ENCODE results near the gene ZBTB4. TPM values are rescaled to one million over a fixed set of nuclear protein-coding genes. Genes with fewer than 3 reads are reported as not detected.

Gene ZBTB4
- total and polyA plus RNA-seq, 9 of the 15 experiments (the other 6 are each of a cell fraction or from before 2014, with no cell fraction given) = 0.92 to 6.9 (median 3.3) TPM

DNA sequence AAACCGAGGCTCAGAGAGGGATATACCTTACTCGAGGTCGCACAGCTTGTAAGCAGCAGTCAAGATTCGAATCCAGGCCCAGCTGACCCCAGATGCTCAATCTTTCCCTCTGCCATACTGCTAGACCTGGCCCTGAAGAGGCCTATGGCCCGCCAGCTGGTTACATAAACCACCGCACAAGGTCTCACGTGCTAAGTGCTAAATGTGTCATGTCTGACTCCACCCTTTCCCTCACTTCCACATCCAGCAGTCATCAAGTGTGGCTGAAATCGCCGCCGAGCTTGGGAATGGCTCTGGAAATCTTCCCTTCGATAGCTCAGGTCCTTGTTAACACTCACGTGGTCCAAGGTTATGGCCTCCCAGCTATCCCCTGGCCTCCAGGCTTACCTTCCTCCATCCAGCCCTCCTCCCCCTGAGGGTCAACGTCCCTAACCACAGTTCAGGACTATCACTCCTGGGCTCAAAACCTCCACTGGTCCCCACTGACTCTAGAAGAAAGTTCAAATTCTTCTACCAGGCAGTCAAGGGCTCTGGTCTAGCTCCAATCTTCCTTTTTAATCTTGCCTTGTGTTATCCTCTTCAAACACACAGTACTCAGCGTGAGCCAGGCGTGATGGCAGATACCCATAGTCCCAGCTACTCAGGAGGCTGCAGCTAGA, 3.5 kb downstream of the ZBTB4 start:
- Histone ChIP-seq H2AFZ (ENCODE audit: low read depth, low read length) (peak overlapping the region; percentile 60), H3K4me3 (no peak overlapping the region), H3K27me3 (ENCODE audit: control insufficient read depth in 2 of 2, insufficient read depth in 2 of 2, low read length in 2 of 2) (no peaks in the 10 kb centered on the region), H3K4me2 (ENCODE audit: insufficient read depth, low read length) (peak overlapping the region; percentile 93), H3K79me2 (ENCODE audit: control insufficient read depth, insufficient read depth, low read length) (peaks cover 86% of the 10 kb centered on the region), H3K9me1 (ENCODE audit: control insufficient read depth, insufficient read depth, low read length) (no peaks in the 10 kb centered on the region), H3K9ac (ENCODE audit: insufficient read depth in 1 of 2, low read depth in 2 of 2, low read length in 2 of 2) (peak overlapping the region; percentile 53 to 83; a peak in 3 of 4 replicates), H3K27ac (ENCODE audit: extremely low read depth, low read depth, low read length) (peak overlapping the region; percentile 92), H3K9me3 (replicated peaks; ENCODE audit: control insufficient read depth, insufficient read depth, low read depth, low read length) (no peaks in the 10 kb centered on the region), H4K20me1 (replicated peaks; ENCODE audit: control insufficient read depth, insufficient read depth, low read length) (0 out of 2 replicates have a peak, but pooled peaks cover 13% of the 10 kb centered on the region), H3K4me1 (replicated peaks in 1 of 2; ENCODE audit: control insufficient read depth in 2 of 2, insufficient read depth in 2 of 2, low read length in 2 of 2) (peaks cover 37 to 53% of the 10 kb centered on the region in 2 experiments), H3K36me3 (ENCODE audit: control insufficient read depth, insufficient read depth, low read length) (no peaks in the 10 kb centered on the region; the same call in 1 of the 3 replicates)
- 12% methylated on average over 15 of the region's 15 CpGs for WGBS (ENCODE audit: insufficient coverage, low coverage, missing lambda C conversion rate)
- ChIA-PET CTCF (ENCODE audit: low intra/inter-chr PET ratio) (no interaction called here), POLR2A (interaction anchor here (0.6 to 2.6 kb wide), 9 partner anchors 9 to 254 kb away, joined by 3 to 13 read pairs (median 6); partner anchors contain the start of genes POLR2A and SPEM2)
- DNase-seq (ENCODE audit: extremely low read depth in 1 of 4, low spot score in 3 of 4) (peak in 3 of 4 experiments; percentile 39 to 80 (median 66)), FAIRE-seq (peak; percentile 96), ATAC-seq (peak; percentile 72)
- in situ Hi-C loops (cut with MboI) = no loop called here
- no TSS peak for BruUV-seq (replicated peaks)
- intact Hi-C loops (cut with micrococcal nuclease) = no loop called here
- TF ChIP-seq ZNF699 (CRISPR knock-in tag; IDR thresholded peaks at IDR 0.05; ENCODE audit: insufficient replicate concordance) = no peak
- TF ChIP-seq GABPB2 (CRISPR knock-in tag; conservative IDR thresholded peaks at IDR 0.05) = no peak
- no peak for TF ChIP-seq CREBBP (IDR thresholded peaks at IDR 0.05; ENCODE audit: low read depth, low read length)
- no peak for TF ChIP-seq BCL6 (CRISPR knock-in tag; IDR thresholded peaks at IDR 0.05)
- TF ChIP-seq JUNB (CRISPR knock-in tag; conservative IDR thresholded peaks at IDR 0.05) = no peak
- TF ChIP-seq, protein P1, sequence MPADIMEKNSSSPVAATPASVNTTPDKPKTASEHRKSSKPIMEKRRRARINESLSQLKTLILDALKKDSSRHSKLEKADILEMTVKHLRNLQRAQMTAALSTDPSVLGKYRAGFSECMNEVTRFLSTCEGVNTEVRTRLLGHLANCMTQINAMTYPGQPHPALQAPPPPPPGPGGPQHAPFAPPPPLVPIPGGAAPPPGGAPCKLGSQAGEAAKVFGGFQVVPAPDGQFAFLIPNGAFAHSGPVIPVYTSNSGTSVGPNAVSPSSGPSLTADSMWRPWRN (IDR thresholded peaks at IDR 0.05; ENCODE audit: low read depth) = peak; percentile 50; the same call in 1 of the 2 replicates
- no peak for TF ChIP-seq SETDB1 (IDR thresholded peaks at IDR 0.05; ENCODE audit: low read length)
- TF ChIP-seq CREB1 (IDR thresholded peaks at IDR 0.05) = no peak
- TF ChIP-seq CREB1 (CRISPR knock-in tag; IDR thresholded peaks at IDR 0.05) = 0 out of 2 replicates have a peak, but pooled peaks have one; percentile 49
- TF ChIP-seq PYGO2 (tag; IDR thresholded peaks at IDR 0.05) = no peak
- TF ChIP-seq CAMTA2 (CRISPR knock-in tag; conservative IDR thresholded peaks at IDR 0.05) = no peak
- peak; percentile 54; the same call in 1 of the 2 replicates for TF ChIP-seq EP300 (IDR thresholded peaks at IDR 0.05; ENCODE audit: low read length)
- no peak for TF ChIP-seq RBM39 (optimal IDR thresholded peaks at IDR 0.05; ENCODE audit: low read depth, low read length)
- TF ChIP-seq SMARCA5 (IDR thresholded peaks at IDR 0.05) = no peak
- no peak for TF ChIP-seq ZNF347 (CRISPR knock-in tag; IDR thresholded peaks at IDR 0.05; ENCODE audit: low read depth)
- TF ChIP-seq KHSRP (IDR thresholded peaks at IDR 0.05) = no peak
- TF ChIP-seq, protein P2, sequence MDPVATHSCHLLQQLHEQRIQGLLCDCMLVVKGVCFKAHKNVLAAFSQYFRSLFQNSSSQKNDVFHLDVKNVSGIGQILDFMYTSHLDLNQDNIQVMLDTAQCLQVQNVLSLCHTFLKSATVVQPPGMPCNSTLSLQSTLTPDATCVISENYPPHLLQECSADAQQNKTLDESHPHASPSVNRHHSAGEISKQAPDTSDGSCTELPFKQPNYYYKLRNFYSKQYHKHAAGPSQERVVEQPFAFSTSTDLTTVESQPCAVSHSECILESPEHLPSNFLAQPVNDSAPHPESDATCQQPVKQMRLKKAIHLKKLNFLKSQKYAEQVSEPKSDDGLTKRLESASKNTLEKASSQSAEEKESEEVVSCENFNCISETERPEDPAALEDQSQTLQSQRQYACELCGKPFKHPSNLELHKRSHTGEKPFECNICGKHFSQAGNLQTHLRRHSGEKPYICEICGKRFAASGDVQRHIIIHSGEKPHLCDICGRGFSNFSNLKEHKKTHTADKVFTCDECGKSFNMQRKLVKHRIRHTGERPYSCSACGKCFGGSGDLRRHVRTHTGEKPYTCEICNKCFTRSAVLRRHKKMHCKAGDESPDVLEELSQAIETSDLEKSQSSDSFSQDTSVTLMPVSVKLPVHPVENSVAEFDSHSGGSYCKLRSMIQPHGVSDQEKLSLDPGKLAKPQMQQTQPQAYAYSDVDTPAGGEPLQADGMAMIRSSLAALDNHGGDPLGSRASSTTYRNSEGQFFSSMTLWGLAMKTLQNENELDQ (CRISPR knock-in tag; IDR thresholded peaks at IDR 0.05; ENCODE audit: borderline replicate concordance) = no peak
- TF ChIP-seq FOXK1 (CRISPR knock-in tag; IDR thresholded peaks at IDR 0.05; ENCODE audit: borderline replicate concordance) = no peak
- TF ChIP-seq FOS (IDR thresholded peaks at IDR 0.05; ENCODE audit: extremely low read depth, insufficient read length) = no peak
- TF ChIP-seq SP1 (CRISPR knock-in tag; IDR thresholded peaks at IDR 0.05) = 0 out of 2 replicates have a peak, but pooled peaks have one; percentile 37
- TF ChIP-seq ZNF551 (CRISPR knock-in tag; IDR thresholded peaks at IDR 0.05) = no peak
